ENCODE measurements around the gene EFCAB12.

GRCh38 chr3:129366312-129366831, 62.1 kb downstream of the EFCAB12 start:
- no peak for TF ChIP-seq CTCF (IDR thresholded peaks at IDR 0.05)
- TF ChIP-seq EZH2phosphoT487 (IDR thresholded peaks at IDR 0.05): no peak

All from neural progenitor cell (in vitro differentiated cells).